Activated T-helper 2 cell treated with anti-CD3 and anti-CD28 coated beads, Interferon-gamma antibody, Interleukin-2, Interleukin-4, amounts not matched to agents 10 μg/mL and 5 μg/mL and 100 μg/mL, durations not matched to agents 14 hours and 24 hours and 36 hours (primary cell): ENCODE measurements around the gene HAL. TPM values are rescaled to one million over a fixed set of nuclear protein-coding genes. Genes with fewer than 3 reads are reported as not detected.

Experiments used
- DNase-seq: peaks from one replicate; pipeline ENCODE4 v3.0.0; 2021; ENCODE audit warnings: low spot score
- H3K27ac Mint-ChIP-seq: one replicate; pipeline ENCODE4 v1.8.0; 2021; ENCODE audit warnings: mixed read lengths
- H3K27me3 Mint-ChIP-seq: one replicate; pipeline ENCODE4 v1.8.0; 2021; ENCODE audit warnings: low read depth, mixed read lengths
- H3K36me3 Mint-ChIP-seq: one replicate; pipeline ENCODE4 v1.8.0; 2021; ENCODE audit warnings: low read depth, mixed read lengths
- H3K4me1 Mint-ChIP-seq: one replicate; pipeline ENCODE4 v1.8.0; 2021; ENCODE audit warnings: low read depth, mixed read lengths
- H3K4me3 Mint-ChIP-seq: one replicate; pipeline ENCODE4 v1.8.0; 2021; ENCODE audit warnings: low read depth, mild to moderate bottlenecking, moderate library complexity, mixed read lengths
- H3K9me3 Mint-ChIP-seq: one replicate; pipeline ENCODE4 v1.8.0; 2021; ENCODE audit warnings: mixed read lengths
- intact Hi-C: fragments of 100-400 bp; cut with micrococcal nuclease; formaldehyde crosslinking; loops from one replicate; pipeline ENCODE4 v1.15.1; 2023
- total RNA-seq: library from RNA; stranded (reverse); gene quantifications from 2 replicates; pipeline ENCODE4 v1.2.3, GENCODE V29; 2022

The HAL gene
- total RNA-seq, 1 donor from 2014 or later, result 0.30 TPM

DNA sequence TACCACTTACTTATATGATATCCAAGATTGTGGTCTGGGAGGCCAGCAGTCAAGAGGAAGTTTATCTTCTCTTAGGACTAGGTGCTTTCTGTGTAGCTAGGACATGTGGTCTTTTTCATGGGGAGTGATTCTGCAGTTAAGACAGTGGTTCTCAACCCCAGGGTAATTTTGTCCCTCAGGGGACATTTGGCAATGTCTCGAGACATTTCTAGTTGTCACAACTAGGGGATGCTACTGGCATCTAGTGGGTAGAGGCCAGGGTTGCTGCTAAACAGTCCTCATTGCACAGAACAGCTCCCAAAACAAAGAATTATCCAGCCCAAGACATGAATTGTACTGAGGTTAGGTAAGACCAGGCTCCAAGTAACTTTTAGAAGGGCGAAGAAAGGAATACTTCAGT is 33.0 kb downstream of the HAL start:
- no peak for DNase-seq
- Mint-ChIP-seq H3K4me1 (no peaks in the 10 kb centered on the region), H3K4me3 (no peak overlapping the region), H3K27ac (no peak overlapping the region), H3K27me3 (peaks cover 2% of the 10 kb centered on the region), H3K36me3 (no peaks in the 10 kb centered on the region), H3K9me3 (no peaks in the 10 kb centered on the region)
- intact Hi-C loops, result no loop called here

DNA sequence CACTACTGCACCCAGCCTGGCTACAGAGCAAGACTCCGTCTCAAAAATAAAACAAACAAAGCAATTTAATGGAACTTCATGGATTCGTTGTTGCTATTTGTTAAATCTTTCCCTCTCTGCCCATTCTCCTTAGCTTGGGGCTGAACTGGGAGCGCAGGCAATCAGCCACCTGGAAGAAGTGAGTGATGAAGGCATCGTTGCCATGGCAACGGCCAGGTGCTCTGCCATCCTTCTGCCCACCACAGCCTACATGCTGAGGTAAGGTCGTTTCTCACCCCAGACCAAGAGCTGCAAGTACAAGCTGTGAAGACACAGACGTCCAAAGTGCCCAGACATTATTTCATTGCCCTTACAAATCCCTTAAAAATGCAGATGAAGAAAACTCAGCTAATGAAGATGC is 33.9 kb downstream of the HAL start:
- intact Hi-C loops, result no loop called here
- Mint-ChIP-seq H3K27ac (no peak overlapping the region), H3K4me3 (no peak overlapping the region), H3K9me3 (no peaks in the 10 kb centered on the region), H3K27me3 (peaks cover 2% of the 10 kb centered on the region), H3K36me3 (no peaks in the 10 kb centered on the region), H3K4me1 (no peaks in the 10 kb centered on the region)
- no peak for DNase-seq

DNA sequence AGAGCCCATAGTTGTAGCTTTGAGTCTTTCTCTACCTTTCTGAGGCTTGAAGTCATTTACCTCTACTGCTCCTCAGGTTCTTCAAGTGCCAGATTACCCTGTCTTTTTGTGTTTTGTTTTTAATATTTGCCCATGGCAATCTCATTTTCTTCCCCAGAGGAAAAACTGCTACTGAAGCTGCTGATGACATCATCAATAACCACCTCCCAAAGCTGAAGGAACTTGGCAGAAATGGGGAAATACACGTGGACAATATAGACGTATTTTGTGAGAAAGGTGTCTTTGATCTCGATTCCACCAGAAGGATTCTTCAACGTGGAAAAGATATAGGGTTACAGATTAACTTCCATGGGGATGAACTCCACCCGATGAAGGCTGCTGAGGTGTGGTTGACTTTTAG is 35.9 kb downstream of the HAL start:
- DNase-seq, result no peak
- intact Hi-C loops, result no loop called here
- Mint-ChIP-seq H3K27ac (no peak overlapping the region), H3K27me3 (peaks cover 2% of the 10 kb centered on the region), H3K4me3 (no peak overlapping the region), H3K9me3 (no peaks in the 10 kb centered on the region), H3K36me3 (no peaks in the 10 kb centered on the region), H3K4me1 (no peaks in the 10 kb centered on the region)

DNA sequence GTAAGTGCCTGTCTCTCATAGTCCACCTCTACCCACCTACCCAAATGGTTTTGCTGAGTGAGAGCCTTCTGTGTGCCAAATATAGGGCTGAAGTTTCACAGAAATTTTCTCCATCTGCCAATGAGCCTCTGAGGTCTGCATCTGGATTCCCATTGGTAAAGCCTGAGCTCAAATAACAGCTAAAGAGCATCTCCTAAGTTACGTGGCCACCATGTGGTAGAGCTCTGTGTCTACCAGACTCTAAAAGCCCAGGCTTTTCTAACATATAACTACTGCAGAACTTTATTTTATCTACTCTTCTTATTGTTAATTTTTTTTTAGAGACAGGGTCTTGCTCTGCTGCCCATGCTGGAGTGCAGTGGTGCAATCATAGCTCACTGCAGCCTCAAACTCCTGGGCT is 37.0 kb downstream of the HAL start:
- intact Hi-C loops, result no loop called here
- no peak overlapping the region for H3K4me3 Mint-ChIP-seq
- no peaks in the 10 kb centered on the region for H3K36me3 Mint-ChIP-seq
- no peak overlapping the region for H3K27ac Mint-ChIP-seq
- H3K27me3 Mint-ChIP-seq, result peaks cover 2% of the 10 kb centered on the region
- H3K9me3 Mint-ChIP-seq, result no peaks in the 10 kb centered on the region
- H3K4me1 Mint-ChIP-seq, result no peaks in the 10 kb centered on the region
- no peak for DNase-seq

DNA sequence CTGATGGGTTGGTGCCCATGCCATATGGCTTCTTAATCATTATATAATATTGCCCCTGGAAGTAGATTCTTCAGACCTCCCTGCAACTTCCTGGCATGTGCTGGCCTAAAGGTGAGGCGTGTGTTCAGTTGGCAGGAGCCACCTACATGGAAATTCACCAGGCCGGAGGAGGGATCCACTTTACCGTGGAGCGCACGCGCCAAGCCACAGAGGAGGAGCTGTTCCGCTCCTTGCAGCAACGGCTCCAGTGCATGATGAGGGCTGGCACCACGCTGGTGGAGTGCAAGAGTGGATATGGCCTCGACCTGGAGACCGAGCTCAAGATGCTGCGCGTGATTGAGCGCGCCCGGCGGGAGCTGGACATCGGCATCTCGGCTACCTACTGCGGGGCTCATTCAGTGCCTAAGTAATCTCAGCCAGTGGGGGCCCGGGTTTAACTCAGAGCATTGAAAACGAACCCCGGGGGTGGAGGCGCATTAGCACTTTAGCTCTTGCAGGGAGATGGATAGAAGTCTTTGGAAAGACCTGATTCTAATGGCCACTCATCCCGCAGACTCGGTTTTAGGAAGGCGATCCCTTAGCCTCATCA is 39.5 kb downstream of the HAL start:
- intact Hi-C loops, result no loop called here
- H3K4me3 Mint-ChIP-seq, result no peak overlapping the region
- no peak overlapping the region for H3K27ac Mint-ChIP-seq
- no peaks in the 10 kb centered on the region for H3K9me3 Mint-ChIP-seq
- DNase-seq, result no peak
- H3K4me1 Mint-ChIP-seq, result no peaks in the 10 kb centered on the region
- H3K27me3 Mint-ChIP-seq, result peaks cover 12% of the 10 kb centered on the region
- no peaks in the 10 kb centered on the region for H3K36me3 Mint-ChIP-seq

DNA sequence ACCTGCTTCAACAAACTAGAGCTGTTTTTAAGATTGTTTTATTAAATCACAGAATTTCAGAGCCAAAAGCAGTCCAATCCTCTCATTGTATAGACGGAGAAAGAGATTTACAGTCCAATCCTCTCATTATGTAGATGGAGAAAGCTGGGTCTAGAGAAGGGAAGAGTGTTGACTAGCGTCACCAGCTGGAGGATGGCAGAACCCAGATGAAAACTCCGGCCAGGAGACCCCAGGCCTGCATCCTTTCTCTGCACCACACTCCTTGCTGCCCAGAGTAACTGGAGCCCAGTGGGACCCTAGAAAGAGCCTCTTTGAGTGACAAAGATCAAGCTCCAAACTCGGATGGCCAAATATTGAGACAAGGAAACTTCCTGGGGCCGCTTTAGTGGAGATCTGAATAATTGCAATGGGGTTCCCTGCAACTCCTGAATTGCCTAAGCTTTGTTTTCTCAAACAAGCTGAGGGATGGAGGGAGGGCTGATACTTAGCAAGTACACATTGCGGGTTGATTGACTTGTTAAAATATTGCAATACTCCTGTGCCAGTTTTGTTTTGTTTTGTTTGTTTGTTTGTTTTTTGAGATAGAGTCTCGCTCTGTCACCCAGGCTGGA is 40.5 kb downstream of the HAL start:
- no peak overlapping the region for H3K27ac Mint-ChIP-seq
- no peak overlapping the region for H3K4me3 Mint-ChIP-seq
- no peak for DNase-seq
- no peaks in the 10 kb centered on the region for H3K9me3 Mint-ChIP-seq
- intact Hi-C loops, result no loop called here
- H3K36me3 Mint-ChIP-seq, result no peaks in the 10 kb centered on the region
- H3K27me3 Mint-ChIP-seq, result peaks cover 20% of the 10 kb centered on the region
- H3K4me1 Mint-ChIP-seq, result no peaks in the 10 kb centered on the region

DNA sequence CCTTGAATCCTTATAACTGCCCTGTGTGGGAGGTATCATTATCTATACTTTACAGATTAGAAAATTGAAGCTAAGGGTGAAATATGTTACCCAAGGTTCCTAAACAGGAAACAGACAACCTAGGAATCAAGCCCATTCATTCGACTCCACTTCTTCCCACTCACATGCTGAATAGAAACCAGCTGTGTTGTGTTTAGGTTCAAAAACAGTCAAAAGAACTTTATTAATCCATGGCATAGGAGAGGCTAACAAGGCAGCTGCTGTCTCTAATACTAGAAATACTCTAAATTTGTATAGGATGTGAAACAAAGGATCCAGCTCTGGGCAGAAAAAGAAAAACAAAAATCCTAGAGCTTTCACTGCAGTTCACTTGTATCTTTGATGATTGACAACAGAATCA is 43.1 kb downstream of the HAL start:
- H3K4me1 Mint-ChIP-seq, result no peaks in the 10 kb centered on the region

DNA sequence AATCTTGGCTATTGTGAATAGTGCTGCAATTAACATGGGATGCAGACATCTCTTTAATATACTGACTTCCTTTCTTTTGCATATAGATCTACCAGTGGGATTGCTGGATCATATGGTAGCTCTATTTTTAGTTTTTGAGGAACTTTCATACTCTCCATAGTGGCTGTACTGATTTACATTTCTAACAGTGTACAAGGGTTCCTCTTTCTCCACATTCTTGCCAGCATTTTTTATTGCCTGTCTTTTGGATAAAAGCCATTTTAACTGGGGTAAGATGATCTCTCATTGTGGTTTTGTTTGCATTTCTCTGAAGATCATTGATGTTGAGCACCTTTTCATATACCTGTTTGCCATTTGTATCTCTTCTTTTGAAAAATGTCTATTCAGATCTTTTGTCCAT is 44.6 kb downstream of the HAL start:
- no peak overlapping the region for H3K4me3 Mint-ChIP-seq
- H3K36me3 Mint-ChIP-seq, result no peaks in the 10 kb centered on the region
- no peak for DNase-seq
- no peaks in the 10 kb centered on the region for H3K4me1 Mint-ChIP-seq
- intact Hi-C loops, result no loop called here
- H3K9me3 Mint-ChIP-seq, result no peaks in the 10 kb centered on the region
- no peak overlapping the region for H3K27ac Mint-ChIP-seq
- H3K27me3 Mint-ChIP-seq, result peaks cover 27% of the 10 kb centered on the region

More for the DNA sequence above, 43.1 kb downstream of the HAL start:
- DNase-seq, result no peak
- intact Hi-C loops, result no loop called here
- peaks cover 27% of the 10 kb centered on the region for H3K27me3 Mint-ChIP-seq
- no peak overlapping the region for H3K4me3 Mint-ChIP-seq
- H3K27ac Mint-ChIP-seq, result no peak overlapping the region
- H3K36me3 Mint-ChIP-seq, result no peaks in the 10 kb centered on the region
- no peaks in the 10 kb centered on the region for H3K9me3 Mint-ChIP-seq

DNA sequence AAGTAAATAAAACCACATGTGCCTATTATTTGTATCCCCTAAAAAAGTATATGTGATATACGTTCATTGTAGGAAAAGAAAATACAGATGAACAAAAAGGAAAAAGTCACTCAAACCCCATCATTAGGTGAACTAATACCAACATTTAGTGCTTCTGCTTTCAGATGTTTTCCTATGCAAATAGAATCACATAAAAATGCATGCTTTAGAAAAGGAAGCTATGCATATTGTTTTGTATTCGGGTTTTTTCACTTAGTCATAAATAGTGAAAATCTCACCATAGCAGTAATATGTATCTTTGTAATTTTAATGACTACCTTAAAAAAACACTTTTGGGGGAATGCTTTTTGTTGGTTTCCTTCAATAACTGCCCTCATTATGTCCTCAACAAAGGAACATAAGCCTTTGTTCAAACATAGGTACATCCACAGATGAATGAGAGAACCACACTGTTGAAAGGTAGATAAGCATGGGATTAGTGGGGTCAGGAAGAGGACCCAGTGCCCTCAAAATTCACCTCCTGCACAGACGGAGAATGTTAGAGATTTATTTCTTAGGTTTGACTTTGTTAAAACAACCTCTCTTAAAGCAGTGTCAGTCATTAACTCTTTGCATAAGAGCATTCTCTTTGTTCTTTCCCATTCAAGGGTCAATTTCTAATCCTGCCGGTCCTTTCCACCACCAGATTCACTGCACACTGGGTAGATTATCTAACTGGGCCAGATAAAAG is 46.5 kb downstream of the HAL start:
- intact Hi-C loops, result no loop called here
- no peak for DNase-seq
- Mint-ChIP-seq H3K27me3 (peaks cover 33% of the 10 kb centered on the region), H3K4me1 (no peaks in the 10 kb centered on the region), H3K9me3 (no peaks in the 10 kb centered on the region), H3K36me3 (no peaks in the 10 kb centered on the region), H3K4me3 (no peak overlapping the region), H3K27ac (no peak overlapping the region)

DNA sequence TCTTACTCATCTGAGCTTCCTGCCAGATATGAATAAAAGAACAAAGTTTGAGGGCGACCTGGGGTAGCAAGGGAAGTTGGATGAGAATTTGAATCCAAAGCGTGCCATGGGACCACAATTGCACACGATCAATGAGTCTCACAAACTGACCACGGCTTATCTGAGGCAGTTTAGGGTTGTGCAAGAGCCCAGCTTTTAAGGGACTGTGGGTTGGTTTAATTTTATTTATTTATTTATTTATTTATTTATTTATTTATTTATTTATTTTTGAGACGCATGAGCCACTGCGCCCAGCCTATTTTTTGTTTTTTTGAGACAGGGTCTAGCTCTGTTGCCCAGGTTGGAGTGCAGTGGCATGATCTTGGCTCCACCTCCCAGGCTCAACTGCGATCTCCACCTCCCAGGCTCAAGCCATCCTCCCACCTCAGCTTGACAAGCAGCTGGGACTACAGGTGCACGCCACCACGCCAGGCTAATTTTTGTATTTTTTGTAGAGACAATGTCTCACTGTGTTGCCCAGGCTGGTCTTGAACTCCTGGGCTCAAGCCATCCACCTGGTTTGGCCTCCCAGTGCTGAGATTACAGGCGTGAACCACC is 51.9 kb downstream of the HAL start:
- Mint-ChIP-seq H3K27ac (no peak overlapping the region), H3K4me3 (peak overlapping the region; percentile 82), H3K27me3 (peaks cover 9% of the 10 kb centered on the region), H3K9me3 (no peaks in the 10 kb centered on the region), H3K4me1 (peaks cover 5% of the 10 kb centered on the region), H3K36me3 (no peaks in the 10 kb centered on the region)
- intact Hi-C loops, result loop anchor here (5.0 kb wide), 1 partner anchor 253 kb away; no protein-coding TSS in a partner anchor
- DNase-seq, result no peak

DNA sequence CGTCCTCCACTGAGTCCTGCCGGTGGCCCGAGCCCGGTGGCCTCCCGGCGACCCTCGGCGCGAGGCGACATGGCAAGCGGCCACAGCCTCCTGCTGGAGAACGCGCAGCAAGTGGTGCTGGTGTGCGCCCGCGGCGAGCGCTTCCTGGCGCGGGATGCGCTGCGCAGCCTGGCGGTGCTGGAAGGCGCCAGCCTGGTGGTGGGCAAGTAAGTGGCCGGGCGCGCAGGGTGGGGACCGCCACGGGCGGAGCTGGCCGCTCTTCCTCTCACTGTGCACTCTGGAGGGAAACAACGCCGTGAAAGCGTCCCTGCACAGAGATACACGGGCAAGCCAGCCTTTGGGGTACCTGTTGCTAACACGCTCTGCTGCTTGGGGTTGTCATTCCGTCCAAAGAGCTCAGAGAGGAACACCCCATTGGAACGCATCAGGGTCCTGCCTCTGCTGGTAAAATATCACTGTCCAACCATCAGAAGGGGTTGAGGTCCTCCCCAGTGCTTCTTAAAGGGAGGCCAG is 52.8 kb downstream of the HAL start, which contains the start of gene AMDHD1:
AMDHD1 (plus strand) TSS at position 2 of the 513 bp plus-strand sequence; CDS start at position 70, 68 bp downstream.
- peak; percentile 56 for DNase-seq
- H3K36me3 Mint-ChIP-seq, result no peaks in the 10 kb centered on the region
- H3K27me3 Mint-ChIP-seq, result peaks cover 15% of the 10 kb centered on the region
- H3K4me1 Mint-ChIP-seq, result peaks cover 5% of the 10 kb centered on the region
- intact Hi-C loops, result loop anchor here (1.0 to 5.0 kb wide), 6 partner anchors 25 to 963 kb away; partner anchors contain the start of genes LTA4H, NEDD1 and SNRPF
- H3K9me3 Mint-ChIP-seq, result no peaks in the 10 kb centered on the region
- peak within 1 kb of the TSS; percentile 76 for H3K27ac Mint-ChIP-seq
- H3K4me3 Mint-ChIP-seq, result peak within 1 kb of the TSS; percentile 82

DNA sequence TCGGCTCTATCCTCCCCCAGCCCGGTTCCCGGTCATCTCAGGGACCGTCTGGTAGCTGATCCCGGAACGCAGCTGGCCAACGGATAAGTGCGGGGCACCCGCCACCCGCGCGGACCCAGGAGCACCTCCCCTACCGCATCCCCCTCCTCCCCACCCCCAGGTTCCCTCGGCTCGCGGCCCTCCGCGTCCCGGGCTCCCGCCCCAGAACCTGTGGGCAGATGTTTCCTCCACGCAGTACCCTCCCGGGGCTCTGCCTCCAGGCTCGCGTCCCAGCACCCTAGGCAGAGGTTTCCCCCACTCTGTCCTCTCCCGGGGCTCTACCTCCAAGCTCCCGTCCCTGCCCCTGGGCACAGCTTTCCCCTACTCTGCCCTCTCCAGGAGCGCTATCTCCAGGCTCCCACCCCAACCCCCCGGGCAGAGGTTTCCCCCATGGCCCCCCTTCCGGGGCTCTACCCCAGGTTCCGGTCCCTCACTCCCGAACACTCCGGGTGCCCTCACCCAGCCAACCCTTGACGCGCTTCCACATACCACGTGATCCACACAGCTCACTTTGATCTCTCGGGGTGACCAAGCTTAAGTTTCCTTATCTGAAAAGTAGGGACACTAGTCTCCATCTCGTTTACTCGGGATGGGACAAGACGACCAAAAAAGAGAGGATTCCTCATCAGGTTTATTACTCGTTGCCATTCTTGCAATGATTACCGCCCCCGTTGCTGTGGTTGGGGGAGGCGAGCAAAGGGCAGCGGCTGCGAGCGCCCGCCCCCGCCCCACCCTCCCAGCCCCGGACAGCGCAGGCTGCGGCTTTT is 53.4 kb downstream of the HAL start, which contains the start of gene CCDC38:
CCDC38 (minus strand) TSS at position 91 of the 806 bp plus-strand sequence. CDS start 6,105 bp downstream, outside the sequence.
- H3K4me1 Mint-ChIP-seq, result peaks cover 5% of the 10 kb centered on the region
- H3K27ac Mint-ChIP-seq, result peak within 1 kb of the TSS; percentile 76
- H3K9me3 Mint-ChIP-seq, result no peaks in the 10 kb centered on the region
- H3K36me3 Mint-ChIP-seq, result no peaks in the 10 kb centered on the region
- intact Hi-C loops, result loop anchor here (1.0 to 5.0 kb wide), 6 partner anchors 24 to 964 kb away; partner anchors contain the start of genes LTA4H, NEDD1 and SNRPF
- peak within 1 kb of the TSS; percentile 82 for H3K4me3 Mint-ChIP-seq
- H3K27me3 Mint-ChIP-seq, result peaks cover 18% of the 10 kb centered on the region
- peak; percentile 77 for DNase-seq
